HepG2 (cell line): ENCODE measurements around the gene CRAMP1.

Experiments used
- BCL6 ChIP-seq: IDR thresholded peaks from 2 replicates; pipeline ENCODE4 v1.6.1; 2016; ENCODE audit warnings: missing genetic modification reagents, missing compliant biosample characterization
- ELK4 ChIP-seq: sonication (generic); formaldehyde crosslinking; IDR thresholded peaks from 2 replicates; pipeline ENCODE4 v1.9.0; 2021; ENCODE audit warnings: missing genetic modification reagents, borderline replicate concordance
- GZF1 ChIP-seq: sonication (generic); formaldehyde crosslinking; IDR thresholded peaks from 2 replicates; pipeline ENCODE4 v1.5.1; 2020; ENCODE audit warnings: mild to moderate bottlenecking, missing genetic modification reagents
- MTA3 ChIP-seq: sonication (generic); formaldehyde crosslinking; IDR thresholded peaks from 2 replicates; pipeline ENCODE4 v1.4.0; 2020; ENCODE audit warnings: missing genetic modification reagents
- NR2C2 ChIP-seq: sonication (generic); formaldehyde crosslinking; IDR thresholded peaks from 2 replicates; pipeline ENCODE4 v1.4.0; 2020; ENCODE audit warnings: missing genetic modification reagents, mild to moderate bottlenecking, moderate library complexity, borderline replicate concordance
- NRL ChIP-seq: sonication (generic); formaldehyde crosslinking; IDR thresholded peaks from 2 replicates; pipeline ENCODE4 v1.5.0; 2020; ENCODE audit warnings: missing genetic modification reagents, mild to moderate bottlenecking, moderate library complexity, borderline replicate concordance
- SMC3 ChIP-seq: IDR thresholded peaks from 2 replicates; pipeline ENCODE4 v1.6.1; 2011; ENCODE audit warnings: low read length, improper control_type of control experiment
- TGIF2 ChIP-seq: IDR thresholded peaks from 2 replicates; pipeline ENCODE4 v1.6.1; 2016; ENCODE audit warnings: control low read depth, missing compliant biosample characterization
- ZBTB10 ChIP-seq: sonication (generic); formaldehyde crosslinking; IDR thresholded peaks from 2 replicates; pipeline ENCODE4 v1.4.0; 2020; ENCODE audit warnings: missing genetic modification reagents, borderline replicate concordance
- ZNF382 ChIP-seq: sonication (generic); formaldehyde crosslinking; IDR thresholded peaks from 2 replicates; pipeline ENCODE4 v1.5.0; 2020; ENCODE audit warnings: missing genetic modification reagents, mild to moderate bottlenecking, borderline replicate concordance
- TF ChIP-seq, protein P1 (sequence below): sonication (generic); formaldehyde crosslinking; IDR thresholded peaks from 2 replicates; pipeline ENCODE4 v1.8.0; 2022; ENCODE audit warnings: mild to moderate bottlenecking, missing genetic modification reagents; ENCODE audit not compliant: insufficient replicate concordance
- TF ChIP-seq, protein P2 (sequence below): sonication (generic); formaldehyde crosslinking; IDR thresholded peaks from 2 replicates; pipeline ENCODE4 v1.5.0; 2020; ENCODE audit warnings: mild to moderate bottlenecking, missing genetic modification reagents, moderate library complexity

GRCh38 chr16:1667916-1668315, 55.8 kb downstream of the CRAMP1 start:
- TF ChIP-seq NRL (CRISPR knock-in tag) (no peak), ZBTB10 (CRISPR knock-in tag) (no peak), GZF1 (no peak), BCL6 (CRISPR knock-in tag) (no peak), TGIF2 (CRISPR knock-in tag) (no peak), ZNF382 (no peak), SMC3 (no peak), NR2C2 (CRISPR knock-in tag) (no peak), MTA3 (CRISPR knock-in tag) (no peak), ELK4 (CRISPR knock-in tag) (no peak)
- TF ChIP-seq, protein P1, sequence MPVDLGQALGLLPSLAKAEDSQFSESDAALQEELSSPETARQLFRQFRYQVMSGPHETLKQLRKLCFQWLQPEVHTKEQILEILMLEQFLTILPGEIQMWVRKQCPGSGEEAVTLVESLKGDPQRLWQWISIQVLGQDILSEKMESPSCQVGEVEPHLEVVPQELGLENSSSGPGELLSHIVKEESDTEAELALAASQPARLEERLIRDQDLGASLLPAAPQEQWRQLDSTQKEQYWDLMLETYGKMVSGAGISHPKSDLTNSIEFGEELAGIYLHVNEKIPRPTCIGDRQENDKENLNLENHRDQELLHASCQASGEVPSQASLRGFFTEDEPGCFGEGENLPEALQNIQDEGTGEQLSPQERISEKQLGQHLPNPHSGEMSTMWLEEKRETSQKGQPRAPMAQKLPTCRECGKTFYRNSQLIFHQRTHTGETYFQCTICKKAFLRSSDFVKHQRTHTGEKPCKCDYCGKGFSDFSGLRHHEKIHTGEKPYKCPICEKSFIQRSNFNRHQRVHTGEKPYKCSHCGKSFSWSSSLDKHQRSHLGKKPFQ (CRISPR knock-in tag) = no peak
- TF ChIP-seq, protein P2, sequence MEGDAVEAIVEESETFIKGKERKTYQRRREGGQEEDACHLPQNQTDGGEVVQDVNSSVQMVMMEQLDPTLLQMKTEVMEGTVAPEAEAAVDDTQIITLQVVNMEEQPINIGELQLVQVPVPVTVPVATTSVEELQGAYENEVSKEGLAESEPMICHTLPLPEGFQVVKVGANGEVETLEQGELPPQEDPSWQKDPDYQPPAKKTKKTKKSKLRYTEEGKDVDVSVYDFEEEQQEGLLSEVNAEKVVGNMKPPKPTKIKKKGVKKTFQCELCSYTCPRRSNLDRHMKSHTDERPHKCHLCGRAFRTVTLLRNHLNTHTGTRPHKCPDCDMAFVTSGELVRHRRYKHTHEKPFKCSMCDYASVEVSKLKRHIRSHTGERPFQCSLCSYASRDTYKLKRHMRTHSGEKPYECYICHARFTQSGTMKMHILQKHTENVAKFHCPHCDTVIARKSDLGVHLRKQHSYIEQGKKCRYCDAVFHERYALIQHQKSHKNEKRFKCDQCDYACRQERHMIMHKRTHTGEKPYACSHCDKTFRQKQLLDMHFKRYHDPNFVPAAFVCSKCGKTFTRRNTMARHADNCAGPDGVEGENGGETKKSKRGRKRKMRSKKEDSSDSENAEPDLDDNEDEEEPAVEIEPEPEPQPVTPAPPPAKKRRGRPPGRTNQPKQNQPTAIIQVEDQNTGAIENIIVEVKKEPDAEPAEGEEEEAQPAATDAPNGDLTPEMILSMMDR (CRISPR knock-in tag) = no peak
